GM12873 (cell line): Measurements from ENCODE around the gene DMPK.

Experiments used
- TF ChIP-seq, protein P1 (sequence below): IDR thresholded peaks from 2 replicates; pipeline ENCODE4 v1.5.1; 2012; ENCODE audit warnings: low read depth, mild to moderate bottlenecking, moderate library complexity, low read length, control low read depth; ENCODE audit not compliant: insufficient read depth; ENCODE audit errors: missing control alignments

DMPK gene

DNA sequence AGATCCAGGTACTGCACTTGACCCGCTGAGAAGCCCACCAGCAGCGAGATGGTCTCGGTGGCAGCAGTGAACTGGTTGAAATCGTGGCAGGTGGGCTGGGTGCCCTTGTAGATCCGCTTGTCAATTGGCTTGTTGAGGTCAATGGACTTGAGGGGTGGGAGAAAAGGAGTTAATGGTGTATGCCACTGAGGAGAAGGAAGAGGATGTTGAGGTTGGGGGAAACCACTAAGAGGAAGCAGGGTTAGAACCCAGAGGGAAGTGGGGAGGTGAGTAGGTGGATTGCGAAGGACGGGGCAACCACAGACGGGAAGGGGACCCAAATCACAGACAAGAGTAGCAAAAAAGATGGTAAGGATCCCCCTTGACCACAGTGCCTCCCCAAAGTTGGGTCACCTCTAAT, 8.7 kb upstream of the DMPK start:
- TF ChIP-seq, protein P1, sequence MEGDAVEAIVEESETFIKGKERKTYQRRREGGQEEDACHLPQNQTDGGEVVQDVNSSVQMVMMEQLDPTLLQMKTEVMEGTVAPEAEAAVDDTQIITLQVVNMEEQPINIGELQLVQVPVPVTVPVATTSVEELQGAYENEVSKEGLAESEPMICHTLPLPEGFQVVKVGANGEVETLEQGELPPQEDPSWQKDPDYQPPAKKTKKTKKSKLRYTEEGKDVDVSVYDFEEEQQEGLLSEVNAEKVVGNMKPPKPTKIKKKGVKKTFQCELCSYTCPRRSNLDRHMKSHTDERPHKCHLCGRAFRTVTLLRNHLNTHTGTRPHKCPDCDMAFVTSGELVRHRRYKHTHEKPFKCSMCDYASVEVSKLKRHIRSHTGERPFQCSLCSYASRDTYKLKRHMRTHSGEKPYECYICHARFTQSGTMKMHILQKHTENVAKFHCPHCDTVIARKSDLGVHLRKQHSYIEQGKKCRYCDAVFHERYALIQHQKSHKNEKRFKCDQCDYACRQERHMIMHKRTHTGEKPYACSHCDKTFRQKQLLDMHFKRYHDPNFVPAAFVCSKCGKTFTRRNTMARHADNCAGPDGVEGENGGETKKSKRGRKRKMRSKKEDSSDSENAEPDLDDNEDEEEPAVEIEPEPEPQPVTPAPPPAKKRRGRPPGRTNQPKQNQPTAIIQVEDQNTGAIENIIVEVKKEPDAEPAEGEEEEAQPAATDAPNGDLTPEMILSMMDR = no peak

DNA sequence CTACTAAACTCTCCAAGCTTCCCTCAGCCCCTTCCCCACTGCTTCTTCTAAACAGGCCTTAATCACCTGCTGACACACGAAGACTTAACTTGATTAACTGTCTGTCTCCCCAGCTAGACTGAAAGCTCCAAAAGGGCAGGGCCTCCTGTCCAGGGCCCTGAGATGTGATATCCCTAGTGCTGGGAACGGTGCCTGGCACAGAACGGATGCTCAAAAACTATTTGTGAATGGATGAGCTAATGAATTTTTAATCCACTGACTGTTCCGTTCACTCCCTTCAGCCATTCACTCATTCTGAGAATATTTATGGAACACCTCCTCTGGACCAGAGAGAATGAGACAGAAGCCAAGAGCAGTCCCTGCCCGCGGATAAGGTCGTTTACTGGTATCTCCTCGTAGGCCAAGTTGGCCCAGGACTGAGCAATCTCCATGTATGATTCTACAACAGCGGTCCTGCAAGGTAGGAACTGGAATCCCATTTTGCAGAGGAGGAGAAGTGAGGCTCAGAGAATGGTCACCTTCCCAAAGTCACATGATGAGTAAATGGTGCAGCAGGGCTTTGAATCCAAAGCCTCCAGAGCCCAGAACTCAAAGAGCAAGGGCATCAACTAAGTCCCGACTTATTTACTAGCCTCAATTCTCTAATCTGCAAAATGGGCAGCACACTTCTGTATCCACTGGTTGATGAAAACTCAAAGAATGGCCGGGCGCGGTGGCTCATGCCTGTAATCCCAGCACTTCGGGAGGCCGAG, 6.9 kb upstream of the DMPK start:
- TF ChIP-seq, protein P1 = no peak

DNA sequence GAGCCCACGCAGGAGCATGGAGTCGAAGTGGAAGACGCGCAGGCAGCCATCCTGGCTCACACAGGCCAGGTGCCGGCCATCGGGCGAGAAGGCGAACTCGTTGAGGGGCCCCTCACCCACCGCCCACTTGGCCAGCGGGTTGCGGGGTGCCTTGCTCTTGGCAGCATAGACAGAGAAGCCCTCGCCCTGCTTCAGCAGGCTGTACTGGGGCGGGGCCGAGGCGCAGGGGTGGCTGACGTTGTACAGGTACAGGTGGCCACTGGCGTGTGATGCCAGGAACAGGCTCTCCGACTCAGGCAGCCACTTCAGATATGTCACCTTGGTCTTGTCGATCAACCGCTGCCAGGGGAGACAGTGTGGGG, 4.2 kb upstream of the DMPK start:
- TF ChIP-seq, protein P1 = no peak

DNA sequence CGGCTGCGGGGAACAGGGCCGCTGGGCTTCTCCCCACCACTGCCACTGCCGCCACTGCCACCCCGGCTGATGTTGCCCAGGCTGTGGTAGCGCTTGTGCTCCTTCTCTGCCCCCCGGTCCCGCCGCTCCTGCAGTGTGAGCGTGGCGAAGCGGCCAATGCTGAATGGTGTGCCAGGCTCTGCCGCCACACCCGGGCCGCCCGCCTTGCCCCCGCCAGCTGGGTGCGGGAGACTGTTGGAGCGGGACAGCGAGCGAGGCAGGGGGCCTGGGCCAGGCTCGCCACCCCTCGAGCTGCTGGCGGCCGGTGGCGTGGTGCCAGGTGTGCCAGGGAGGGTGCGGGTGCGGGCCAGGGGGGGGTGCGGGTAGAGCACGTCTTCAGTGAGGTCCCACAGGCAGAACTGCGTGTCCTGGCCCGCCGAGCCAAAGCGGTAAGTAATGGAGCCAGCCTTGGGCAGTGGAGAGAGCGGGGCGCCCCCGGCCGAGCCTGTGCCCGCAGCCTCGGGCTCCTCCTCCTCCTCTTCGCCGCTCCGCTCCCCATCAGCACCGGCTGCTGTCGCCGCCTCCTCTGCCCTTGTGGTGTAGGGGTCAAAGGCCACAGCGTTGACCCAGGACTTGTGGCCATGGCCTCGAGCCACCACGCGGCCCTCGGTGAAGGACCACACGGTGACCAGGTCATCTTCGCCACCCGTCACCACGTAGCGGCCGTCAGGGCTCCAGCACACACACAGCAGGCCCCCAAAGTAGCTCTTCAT, 3.7 kb upstream of the DMPK start:
- TF ChIP-seq, protein P1 = no peak

DNA sequence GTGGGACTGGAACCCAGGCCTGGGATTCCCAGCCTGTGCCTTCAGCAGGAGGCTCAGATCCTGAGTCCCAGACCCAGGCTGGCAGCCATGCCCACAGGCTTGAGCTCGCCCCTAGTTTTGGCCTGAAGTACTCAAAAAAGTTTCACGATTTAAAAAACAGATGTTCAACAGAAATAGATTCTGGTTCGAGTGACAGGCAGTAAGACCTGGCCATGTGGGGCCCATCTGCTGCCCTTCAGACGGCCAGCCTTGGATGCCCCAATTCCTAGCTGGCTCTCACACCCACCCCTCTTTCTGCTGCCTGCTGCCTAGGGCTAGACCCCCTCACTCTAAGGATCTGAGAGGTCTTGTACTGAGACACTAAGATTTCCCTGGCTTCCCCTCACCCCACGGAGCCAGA, 2.8 kb upstream of the DMPK start:
- TF ChIP-seq, protein P1 = no peak

DNA sequence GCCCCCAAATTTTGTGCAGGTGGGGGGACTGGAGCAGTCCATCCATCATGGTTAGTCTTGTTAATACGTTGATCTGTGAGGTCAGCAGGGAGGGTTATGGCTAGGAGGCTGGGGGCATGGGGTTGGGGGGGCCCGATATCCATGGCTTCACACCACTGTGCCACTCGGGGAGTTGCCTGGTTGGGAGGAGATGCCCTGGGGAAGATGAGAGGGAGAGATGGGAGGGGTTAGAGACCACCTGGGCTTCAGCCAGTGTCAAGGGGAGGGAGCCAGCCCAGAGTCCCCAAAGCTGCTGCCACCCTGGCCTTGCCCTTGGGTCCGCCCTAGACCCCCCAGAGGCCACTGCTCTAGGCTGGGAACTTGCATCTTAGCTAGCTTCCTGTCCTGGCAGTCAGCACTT, 1.8 kb upstream of the DMPK start:
- TF ChIP-seq, protein P1 = no peak

DNA sequence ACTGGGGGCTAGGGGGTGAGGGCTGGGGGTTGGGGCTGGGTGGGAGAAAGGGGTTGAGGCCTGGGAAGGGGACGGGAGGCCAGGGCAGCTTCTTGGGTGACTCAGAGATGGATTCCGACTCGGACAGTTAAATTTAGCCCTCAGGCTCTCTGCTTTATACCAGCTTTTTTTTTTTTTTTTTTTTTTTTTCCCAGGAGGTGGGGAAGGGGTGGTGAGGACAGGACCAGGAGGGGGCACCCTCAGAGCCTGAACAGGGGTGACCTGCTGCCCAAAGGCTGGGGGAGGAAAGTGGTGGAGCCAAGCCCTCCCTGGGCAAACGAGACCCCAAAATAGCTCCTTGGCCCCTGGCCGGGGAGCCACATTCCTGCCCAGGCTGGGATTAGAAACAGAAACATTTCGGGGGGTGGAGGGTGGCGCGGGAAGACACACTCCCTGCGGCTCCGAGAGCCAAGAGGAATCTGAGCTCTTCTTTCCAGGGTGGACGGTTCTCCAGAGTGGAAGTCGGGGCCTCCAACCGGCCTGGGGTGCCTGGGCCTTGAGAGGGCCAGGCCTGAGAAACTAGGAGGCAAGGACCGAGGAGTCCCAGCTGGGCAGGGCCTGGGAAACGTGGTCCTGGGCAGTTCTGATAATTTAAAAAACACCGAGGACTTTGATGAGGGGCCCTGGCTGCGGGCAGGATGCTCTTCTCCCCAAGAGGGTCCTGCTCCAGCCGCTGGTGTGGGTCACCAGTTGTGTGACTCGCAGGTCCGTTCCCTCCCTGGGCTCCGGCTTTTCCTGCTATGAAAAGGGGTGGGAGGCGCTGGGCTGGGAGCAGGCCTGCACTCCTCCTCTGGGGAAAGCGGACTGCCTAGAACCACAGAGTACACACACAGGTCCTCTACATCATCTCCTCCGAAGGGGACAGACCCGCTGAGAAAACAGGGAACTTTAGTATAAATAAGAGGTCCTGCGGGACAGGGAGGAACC, 813 bp upstream of the DMPK start:
- TF ChIP-seq, protein P1 = no peak
